Activated T-cell treated with anti-CD3 and anti-CD28 coated beads, Interleukin-2, amount 50 U/mL, for 4 hours (primary cell): Measurements from ENCODE around the gene NKX2-2. TPM values are rescaled to one million over a fixed set of nuclear protein-coding genes. Genes with fewer than 3 reads are reported as not detected.
"Not testable (repeated sequence)": the region's sequence is repeated elsewhere in the genome, so short reads cannot be mapped to it uniquely, and the experiment has no call there.

Experiments used
- ATAC-seq, 2 donors: fragments of 200-7000 bp; cut with Tn5 transposase; one replicate each; pipeline ENCODE4 v1.10.0; 2021
- DNase-seq: peaks from one replicate; pipeline ENCODE4 v3.0.0-alpha.2; 2020
- H3K27me3 Mint-ChIP-seq: one replicate; pipeline ENCODE4 v1.8.0; 2021; ENCODE audit warnings: low read depth, mixed read lengths
- H3K36me3 Mint-ChIP-seq: one replicate; pipeline ENCODE4 v1.8.0; 2022; ENCODE audit warnings: mixed read lengths; ENCODE audit not compliant: insufficient read depth
- H3K4me1 Mint-ChIP-seq: one replicate; pipeline ENCODE4 v1.8.0; 2021; ENCODE audit warnings: low read depth, mixed read lengths
- H3K4me3 Mint-ChIP-seq: one replicate; pipeline ENCODE4 v1.8.0; 2021; ENCODE audit warnings: mild to moderate bottlenecking, moderate library complexity, mixed read lengths
- H3K9me3 Mint-ChIP-seq: one replicate; pipeline ENCODE4 v1.8.0; 2021; ENCODE audit warnings: mixed read lengths
- total RNA-seq, 3 donors: library from RNA; stranded (reverse); gene quantifications; one replicate each; pipeline ENCODE4 v1.2.1, GENCODE V29; 2021

Gene NKX2-2
- total RNA-seq, 3 donors from 2014 or later: not detected

- H3K4me3 Mint-ChIP-seq, H3K9me3 Mint-ChIP-seq, ATAC-seq, H3K4me1 Mint-ChIP-seq, H3K36me3 Mint-ChIP-seq, DNase-seq: not testable (repeated sequence)
- peaks cover 50% of the 10 kb centered on the region for H3K27me3 Mint-ChIP-seq
Observed at GRCh38 chr20:21480144-21480543, 33.7 kb downstream of the NKX2-2 start.

DNA sequence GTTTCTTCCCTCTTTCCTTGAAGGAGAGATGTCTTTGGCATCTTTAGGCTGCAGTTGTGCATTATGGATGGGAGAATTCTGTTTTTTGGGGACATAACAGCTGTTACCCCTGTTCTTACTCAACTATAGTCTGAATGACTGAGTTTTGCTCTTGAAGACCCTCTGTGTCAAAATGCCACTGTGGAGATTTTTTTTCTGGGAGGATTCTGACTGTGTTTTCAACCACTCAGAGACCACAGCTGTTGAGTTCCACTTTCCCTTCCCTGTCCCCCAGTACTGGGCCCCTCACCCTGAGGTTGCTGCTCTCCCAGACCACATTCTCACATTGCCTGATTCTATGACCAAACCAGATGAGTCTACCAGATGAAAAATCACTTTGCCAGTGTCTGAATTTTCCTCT is 48.1 kb downstream of the NKX2-2 start:
- ATAC-seq (no peak), DNase-seq (no peak)
- H3K36me3 Mint-ChIP-seq: no peaks in the 10 kb centered on the region
- H3K9me3 Mint-ChIP-seq: peaks cover 8% of the 10 kb centered on the region
- peaks cover 12% of the 10 kb centered on the region for H3K27me3 Mint-ChIP-seq
- no peaks in the 10 kb centered on the region for H3K4me1 Mint-ChIP-seq
- H3K4me3 Mint-ChIP-seq: no peak overlapping the region

GRCh38 chr20:21464916-21465315 is 48.9 kb downstream of the NKX2-2 start:
- DNase-seq: no peak
- H3K27me3 Mint-ChIP-seq: peaks cover 7% of the 10 kb centered on the region
- ATAC-seq: no peak
- H3K4me1 Mint-ChIP-seq: no peaks in the 10 kb centered on the region
- peaks cover 8% of the 10 kb centered on the region for H3K9me3 Mint-ChIP-seq
- H3K4me3 Mint-ChIP-seq: no peak overlapping the region
- H3K36me3 Mint-ChIP-seq: no peaks in the 10 kb centered on the region

Other genes with a start within 250 kb of the NKX2-2 start
- gene XRN2, start 210.7 kb downstream of the NKX2-2 start, total RNA-seq: 100 to 1,000 TPM in 2 of 3 donors, 10 to 100 TPM in 1; 96.9 to 109 (median 107) TPM
- gene NKX2-4, start 116.5 kb downstream of the NKX2-2 start, total RNA-seq: not detected
- gene PAX1, start 191.6 kb upstream of the NKX2-2 start, total RNA-seq: not detected